ENCODE measurements around the gene JAG2. TPM values are rescaled to one million over a fixed set of nuclear protein-coding genes. Genes with fewer than 3 reads are reported as not detected.

Gene JAG2
- total and polyA plus RNA-seq, 2 of the 4 experiments (the other 2 are of a cell fraction): 0.18 to 0.58 TPM

GRCh38 chr14:105210266-105211025, 41.9 kb upstream of the JAG2 start:
- no peak overlapping the region for H3K14ac ChIP-seq (replicated peaks; ENCODE audit: low read depth, low read length)
- H3K4ac ChIP-seq (ENCODE audit: low read depth, low read length): no peak overlapping the region
- H2AK5ac ChIP-seq (ENCODE audit: low read depth, low read length): no peak overlapping the region
- no peak overlapping the region for H3K4me2 ChIP-seq (ENCODE audit: low read depth, low read length)
- no peak overlapping the region for H2AFZ ChIP-seq (replicated peaks; ENCODE audit: low read length, poor library complexity)
- 93% methylated on average over 17 of the region's 30 CpGs; no CpG with 5 or more reads in 1 of the 2 experiments for WGBS, 2 experiments (ENCODE audit: extremely low coverage in 2 of 2, insufficient read length in 1 of 2)
- dilution Hi-C loops (cut with HindIII; ENCODE audit: low sequenced_read_pairs, unreplicated experiment) (no loop called here), in situ Hi-C loops (cut with MboI; ENCODE audit: low sequenced_read_pairs) (no loop called here), intact Hi-C loops (cut with micrococcal nuclease) (no loop called here)
- H4K8ac ChIP-seq (ENCODE audit: low read depth in 2 of 2, low read length in 2 of 2): no peak overlapping the region
- no peak for DNase-seq
- no peak overlapping the region for H4K5ac ChIP-seq (ENCODE audit: low read depth, low read length)
- TF ChIP-seq RFX5 (IDR thresholded peaks at IDR 0.05; ENCODE audit: low read depth, low read length): no peak
- no peak for TF ChIP-seq CTCF (conservative IDR thresholded peaks at IDR 0.05; ENCODE audit: low read depth, low read length)
- TF ChIP-seq POLR2A (IDR thresholded peaks at IDR 0.05; ENCODE audit: low read depth, low read length): no peak
- no peak for TF ChIP-seq MAFK (IDR thresholded peaks at IDR 0.05; ENCODE audit: low read depth, low read length)
- TF ChIP-seq NFE2L2 (IDR thresholded peaks at IDR 0.05; ENCODE audit: low read depth, low read length): no peak
- TF ChIP-seq RCOR1 (IDR thresholded peaks at IDR 0.05; ENCODE audit: insufficient replicate concordance, low read length): no peak
- no peak for TF ChIP-seq ELK1 (IDR thresholded peaks at IDR 0.05; ENCODE audit: borderline replicate concordance, low read depth, low read length)
- no peak for TF ChIP-seq MAZ (IDR thresholded peaks at IDR 0.05; ENCODE audit: borderline replicate concordance, low read depth, low read length)
- TF ChIP-seq MXI1 (IDR thresholded peaks at IDR 0.05; ENCODE audit: borderline replicate concordance, low read depth, low read length): no peak
- no peak for TF ChIP-seq CEBPB (IDR thresholded peaks at IDR 0.05; ENCODE audit: low read depth, low read length)
- TF ChIP-seq USF2 (IDR thresholded peaks at IDR 0.05; ENCODE audit: low read depth, low read length): no peak
- TF ChIP-seq RAD21 (IDR thresholded peaks at IDR 0.05; ENCODE audit: low read length): no peak
- TF ChIP-seq SMC3 (IDR thresholded peaks at IDR 0.05; ENCODE audit: low read depth, low read length): no peak
- no peak for TF ChIP-seq FOS (IDR thresholded peaks at IDR 0.05; ENCODE audit: low read depth, low read length)
- TF ChIP-seq BHLHE40 (IDR thresholded peaks at IDR 0.05; ENCODE audit: low read depth, low read length): no peak
- no peak for TF ChIP-seq CHD1 (IDR thresholded peaks at IDR 0.05; ENCODE audit: low read depth, low read length)
- H3K56ac ChIP-seq (ENCODE audit: extremely low read depth, insufficient read depth, low read length): no peak overlapping the region
- no peak overlapping the region for H2BK120ac ChIP-seq (ENCODE audit: low read depth, low read length)
- no peak overlapping the region for H3K18ac ChIP-seq (ENCODE audit: low read depth, low read length)
- peaks cover 17% of the 10 kb centered on the region for H3K36me3 ChIP-seq (ENCODE audit: control insufficient read depth, insufficient read depth, low read length)
- no peak overlapping the region for H3K27ac ChIP-seq (ENCODE audit: insufficient read depth, low read length)
- no peak overlapping the region for H2BK20ac ChIP-seq (ENCODE audit: low read depth, low read length)
- ChIA-PET POLR2A (ENCODE audit: unreplicated experiment) (no interaction called here), CTCF (no interaction called here)
- H4K20me1 ChIP-seq (ENCODE audit: insufficient read depth, low read length): peaks cover 5% of the 10 kb centered on the region
- H3K9ac ChIP-seq (ENCODE audit: low read depth, low read length): no peak overlapping the region
- BruUV-seq (replicated peaks): no TSS peak
- no peaks in the 10 kb centered on the region for H3K9me3 ChIP-seq (ENCODE audit: control insufficient read depth, insufficient read depth, low read length)
- H3K23ac ChIP-seq (ENCODE audit: low read depth, low read length): no peak overlapping the region
- no peak overlapping the region for H2BK5ac ChIP-seq (ENCODE audit: low read depth, low read length, poor library complexity, severe bottlenecking)
- H3K27me3 ChIP-seq (ENCODE audit: control insufficient read depth, insufficient read depth, low read length): no peaks in the 10 kb centered on the region
- H3K79me1 ChIP-seq (ENCODE audit: low read depth in 1 of 2, low read length in 2 of 2): peaks cover 6% of the 10 kb centered on the region in 2 experiments; a peak in 2 of 4 replicates
- H3K9me1 ChIP-seq (ENCODE audit: insufficient read depth, low read length): peaks cover 5% of the 10 kb centered on the region
- H4K91ac ChIP-seq (ENCODE audit: insufficient read depth, low read depth, low read length): no peak overlapping the region
- H2AK9ac ChIP-seq (replicated peaks; ENCODE audit: low read depth, low read length, poor library complexity): no peak overlapping the region
- no peak overlapping the region for H2BK15ac ChIP-seq (ENCODE audit: low read depth, low read length)
- no peaks in the 10 kb centered on the region for H3K4me1 ChIP-seq (ENCODE audit: control insufficient read depth, insufficient read depth, low read length)
- no peak for ATAC-seq (ENCODE audit: low read depth)
- H3K4me3 ChIP-seq (ENCODE audit: insufficient read depth, low read depth, low read length): no peak overlapping the region

Measured in IMR-90 (cell line).